Heart left ventricle (tissue), 13 donors: ENCODE results near the gene ITGB8.

ENCODE experiments used
- CTCF ChIP-seq, 12 donors: fragments of 200-600 bp; sonication (generic) in 4 of 12; IDR thresholded peaks; one replicate each; pipeline versions ENCODE4 v1.5.0 to v1.8.0; 2018 to 2022; ENCODE audit warnings: antibody characterized with exemption in 12 of 12, mild to moderate bottlenecking in 5 of 12
- POLR2A ChIP-seq, 2 donors: fragments of 450-650 bp; IDR thresholded peaks; one replicate each; pipeline ENCODE4 v1.6.1; 2017; ENCODE audit warnings: antibody characterized with exemption in 2 of 2, mild to moderate bottlenecking in 2 of 2, moderate library complexity in 2 of 2
- donor health status: ischemic (EF 13 %, LVEDD 7.1; RV severe dilation, severe dysfunction).
- donor health status: DM: no; HTN: yes; CAD: no.
- donor health status: DM: no; HTN: no; CAD: no.
- donor health status: ischemic (EF 25% LVEDD 6.9; RV normal size, moderate dysfunction).
- donor health status: ischemic (EF 25% LVEDD 5.7; RV mildly dilated, moderate dysfunction).
- donor health status: ischemic (EF 35%, LVEDD 5.7; RV mildly dilated, moderate dysfunction).
- donor health status: nonischemic (EF 11% LVEDD 7.7; RV severe dilation, severe dysfunction).
- donor health status: DM: yes; HTN: yes; CAD: no.
- donor health status: PGD.
- donor health status: ischemic (EF 29% LVEDD 5.4; RV normal size, mild dysfunction).
- donor health status: nonischemic (EF 23%, LVEDD 6.1; RV moderate dilation, normal function).

DNA sequence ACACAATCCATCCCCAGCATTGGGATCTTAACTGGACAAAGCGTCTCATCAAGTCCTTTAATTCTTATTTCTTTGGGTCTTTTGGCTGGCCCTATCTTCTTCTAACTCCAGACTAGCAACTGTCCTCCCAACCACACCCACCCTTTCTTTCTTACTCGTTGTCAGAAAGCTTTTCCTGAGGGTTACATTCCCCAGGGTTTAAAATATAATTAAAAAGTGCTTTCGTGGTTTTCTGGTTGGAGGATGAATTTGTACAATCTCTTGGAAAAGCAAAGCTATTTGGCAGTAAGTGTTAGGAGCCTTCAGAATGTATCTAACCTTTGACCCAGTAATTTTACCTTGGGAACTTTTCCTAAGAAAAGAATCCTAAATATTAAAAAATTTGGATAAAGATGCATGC, 10.4 kb upstream of the ITGB8 start:
- TF ChIP-seq CTCF (IDR thresholded peaks at IDR 0.05) (no peak), POLR2A (IDR thresholded peaks at IDR 0.05) (no peak)
